Superior temporal gyrus (tissue), 1 donor: ENCODE data around the gene TP53.

ENCODE experiments used
- DNase-seq: peaks from one replicate; pipeline ENCODE4 v3.0.0-alpha.2; 2016; ENCODE audit errors: extremely low spot score

TP53 gene

GRCh38 chr17:7687072-7687907 lies at the start of gene TP53:
Gene TP53 (minus strand): TSS chr17:7687490. CDS start chr17:7676594, 10,896 bp downstream.
- peak; percentile 97 for DNase-seq

- DNase-seq, result no peak
Observed at GRCh38 chr17:7732981-7733539, 45.8 kb upstream of the TP53 start.

DNA sequence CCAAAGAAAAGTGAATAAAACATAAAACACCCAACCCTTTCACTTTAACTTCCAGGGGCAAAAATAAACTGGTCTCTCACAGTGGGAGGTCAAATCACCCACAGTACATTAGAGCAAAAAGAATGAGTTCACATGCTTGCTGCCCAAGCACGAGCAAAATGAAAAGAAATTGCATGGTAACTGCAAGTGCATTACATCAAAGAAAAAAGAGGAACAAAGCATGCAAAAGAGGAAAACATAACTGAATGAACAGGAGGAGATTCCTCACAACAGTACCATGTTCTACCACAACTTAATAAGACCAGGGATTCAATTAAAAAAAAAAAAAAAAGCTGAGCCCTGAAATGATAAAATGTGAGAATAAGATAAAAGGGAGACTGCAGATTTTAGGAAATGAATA lies 42.5 kb upstream of the TP53 start:
- no peak for DNase-seq

DNA sequence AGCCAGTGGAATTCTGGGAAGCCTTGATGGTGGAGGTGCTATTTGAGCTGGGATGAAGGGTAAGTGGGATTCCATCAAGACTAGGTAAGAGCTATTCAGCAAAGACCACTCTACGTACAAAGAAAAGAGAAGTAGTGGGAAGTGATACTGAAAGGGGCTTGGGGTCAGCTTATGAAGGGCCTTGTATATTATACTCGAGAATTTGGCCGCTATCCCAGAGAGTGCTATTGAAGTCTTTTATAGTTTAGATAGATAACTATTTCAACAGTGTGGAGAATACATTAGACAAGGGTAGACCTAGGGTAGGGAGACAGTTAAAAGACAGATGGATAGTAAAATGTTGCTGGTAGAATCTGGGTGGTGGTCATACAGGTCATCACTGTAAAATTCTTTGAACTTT lies 40.6 kb upstream of the TP53 start:
- no peak for DNase-seq

GRCh38 chr17:7721612-7722011 lies 34.3 kb upstream of the TP53 start:
- DNase-seq, result no peak

- DNase-seq, result no peak
Observed at GRCh38 chr17:7720125-7720524, 32.8 kb upstream of the TP53 start.

DNA sequence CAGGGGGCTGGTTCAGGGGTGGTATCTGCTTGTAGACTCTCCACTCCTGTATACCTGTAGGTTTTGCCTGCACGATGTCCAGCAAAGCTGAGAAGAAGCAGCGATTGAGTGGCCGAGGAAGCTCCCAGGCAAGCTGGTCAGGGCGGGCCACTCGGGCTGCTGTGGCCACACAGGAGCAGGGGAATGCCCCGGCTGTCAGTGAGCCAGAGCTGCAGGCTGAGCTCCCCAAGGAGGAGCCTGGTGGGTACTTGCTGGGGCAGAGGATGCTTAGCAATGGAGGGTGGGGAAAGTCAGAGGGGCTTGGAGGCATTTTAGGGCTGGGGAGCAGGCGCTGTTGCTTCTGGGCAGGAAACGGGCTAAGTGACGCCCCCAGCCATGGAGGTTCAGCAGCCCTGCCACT lies 32.4 kb upstream of the TP53 start:
- DNase-seq, result no peak

- peak; percentile 53 for DNase-seq
Observed at GRCh38 chr17:7717756-7718350, 30.6 kb upstream of the TP53 start.

DNA sequence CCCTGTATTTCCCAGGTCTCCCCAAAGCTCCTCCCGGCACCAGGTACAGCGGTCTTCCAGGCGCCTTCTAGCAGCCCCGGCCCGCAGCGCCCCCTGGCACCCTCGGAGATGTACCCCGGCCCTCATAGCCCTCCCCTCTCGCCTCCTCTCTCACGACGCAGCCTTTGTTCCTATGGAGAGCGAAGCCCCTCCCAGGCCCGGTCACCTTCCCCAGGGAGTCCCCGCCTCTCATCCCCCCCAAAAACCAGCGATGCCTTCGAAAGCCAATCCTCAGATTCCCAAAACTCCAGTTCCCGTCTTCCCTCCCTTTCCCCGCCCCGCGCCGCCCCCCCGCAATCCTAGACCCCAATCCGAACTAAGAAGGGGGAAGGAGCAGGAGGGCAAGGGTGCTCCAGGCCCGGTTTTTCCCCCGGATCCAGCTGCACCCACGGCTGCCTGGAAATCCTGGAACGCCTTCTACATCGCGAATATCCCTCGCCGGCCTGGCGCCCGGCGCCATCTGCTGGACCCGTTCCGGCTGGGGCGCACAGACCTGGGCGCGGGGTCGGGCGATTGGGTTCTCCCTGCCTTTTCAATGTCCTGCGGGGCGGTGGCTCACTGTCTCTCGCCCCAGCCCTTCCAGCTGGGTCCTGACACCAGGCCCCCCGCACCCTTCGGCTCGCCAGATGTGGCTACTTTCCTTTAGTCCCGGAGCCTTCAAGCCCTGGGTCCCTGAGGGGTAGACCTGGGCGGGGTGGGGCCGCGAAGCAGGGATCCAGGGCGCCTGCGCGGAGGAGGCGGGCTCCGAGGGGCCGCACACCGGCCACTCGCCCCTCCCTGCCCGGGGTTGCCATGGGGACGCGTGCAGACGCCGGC lies 29.8 kb upstream of the TP53 start, which contains the start of gene DNAH2:
TSS of gene DNAH2 (plus strand) at position 844 of the 855 bp plus-strand sequence. CDS start 1,991 bp downstream, outside the sequence.
- DNase-seq, result peak; percentile 77

DNA sequence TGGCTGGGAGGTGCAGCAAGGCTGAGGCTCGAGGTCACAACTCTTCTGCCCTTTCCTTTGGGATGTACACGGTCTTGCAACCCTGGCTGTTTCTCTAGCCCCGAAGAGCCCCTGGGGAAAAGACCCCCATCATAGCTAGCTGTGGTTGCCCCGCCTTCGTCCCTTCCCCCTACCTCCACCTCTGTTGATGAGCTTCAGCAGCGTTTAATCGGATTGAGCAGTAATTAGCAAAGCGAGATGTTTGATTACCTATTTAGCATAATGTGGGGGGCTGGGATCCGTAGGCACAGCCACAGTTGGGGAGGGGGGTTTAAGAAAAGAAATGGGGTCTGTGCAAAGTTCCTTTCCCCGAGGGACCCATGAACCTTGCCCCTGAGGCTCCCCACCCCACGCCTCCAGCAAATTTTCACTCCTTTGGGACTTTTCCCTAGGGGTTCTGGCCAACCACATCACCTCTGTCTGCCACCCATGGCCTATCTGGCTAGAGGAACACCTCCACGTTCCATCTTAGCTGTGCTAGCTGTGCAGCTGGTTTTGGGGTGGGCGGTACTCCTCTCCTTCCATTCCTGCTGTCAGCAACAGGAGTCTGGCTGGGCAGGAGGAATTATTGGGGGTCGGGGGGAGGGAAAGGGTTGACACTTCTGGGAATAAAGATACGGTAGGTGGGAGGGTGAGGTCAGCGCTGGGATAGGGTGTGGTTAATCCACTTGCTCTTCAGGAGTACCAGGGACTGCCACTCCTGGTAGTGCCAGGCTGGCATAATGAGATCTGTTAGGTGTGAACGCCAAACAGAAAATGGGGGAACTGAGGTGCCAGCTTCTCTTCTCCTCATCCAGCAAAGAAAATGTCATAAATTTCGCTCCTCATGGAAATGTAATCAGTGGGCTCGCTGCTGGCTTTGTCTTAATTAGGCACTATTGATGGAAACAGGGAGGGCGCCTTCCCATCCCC lies 28.9 kb upstream of the TP53 start:
- no peak for DNase-seq

DNA sequence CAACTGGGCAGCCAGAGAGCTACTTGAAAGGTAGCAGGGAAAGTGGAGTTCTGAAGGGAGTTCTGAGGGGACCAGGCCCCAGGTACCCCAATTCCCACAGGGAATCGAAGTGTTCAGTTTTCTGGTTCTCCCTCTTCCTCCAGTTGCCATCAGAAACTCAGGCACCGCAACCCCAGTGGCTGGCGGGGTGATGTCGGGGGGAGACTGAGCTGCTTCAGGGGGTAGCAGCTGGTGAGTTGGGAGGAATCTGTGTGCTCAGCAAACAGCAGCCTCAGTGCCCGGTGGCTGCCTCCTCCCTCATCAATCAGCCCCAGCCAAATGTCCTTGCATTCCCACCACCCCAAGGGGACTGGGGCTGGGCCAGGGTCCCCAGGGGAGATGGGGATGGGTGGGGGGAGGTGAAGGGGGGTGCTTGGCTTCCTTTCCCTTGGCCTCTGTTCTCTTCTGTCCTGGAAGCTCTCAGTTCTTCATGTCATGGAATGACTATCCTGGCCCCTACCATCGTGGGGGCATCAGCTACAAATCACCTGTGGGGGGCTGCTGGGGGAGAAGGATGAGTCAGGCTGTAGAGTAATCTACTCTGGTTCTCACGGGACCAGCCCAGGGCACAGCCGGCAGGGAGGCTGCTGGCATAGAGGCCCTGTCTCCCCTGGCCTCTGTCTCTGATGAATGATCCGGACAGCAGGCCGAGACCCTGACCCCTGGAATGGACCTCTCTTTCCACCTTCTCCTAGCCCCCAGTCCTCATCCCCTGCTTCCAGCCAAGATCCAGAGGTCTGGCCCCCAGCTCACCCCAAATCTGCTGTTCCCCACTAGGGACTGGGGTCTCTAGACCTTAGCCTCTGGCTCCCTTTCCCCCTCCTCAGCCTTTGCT lies 27.7 kb upstream of the TP53 start:
- DNase-seq, result no peak

DNA sequence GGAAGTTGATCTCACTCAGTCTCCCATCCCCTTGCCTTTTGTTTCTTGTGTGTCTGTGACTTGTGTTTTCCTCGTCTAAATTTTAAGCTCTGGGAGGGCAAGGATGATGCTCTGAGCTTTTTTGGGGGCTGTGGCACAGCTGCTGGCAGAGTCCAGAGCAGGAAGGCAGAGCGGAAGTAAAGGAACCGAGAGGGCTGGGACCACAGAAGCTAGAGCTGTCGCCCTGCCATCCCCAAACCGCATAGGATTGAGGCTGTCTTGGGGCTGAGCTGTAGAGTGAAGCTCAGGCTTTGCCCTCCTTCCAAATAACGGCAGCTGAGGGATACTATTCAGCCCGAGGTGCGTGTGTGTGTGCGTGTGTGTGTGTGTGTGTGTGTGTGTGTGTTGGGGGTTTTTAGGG lies 26.5 kb upstream of the TP53 start:
- no peak for DNase-seq

GRCh38 chr17:7712111-7712771 lies 25.0 kb upstream of the TP53 start:
- no peak for DNase-seq

DNA sequence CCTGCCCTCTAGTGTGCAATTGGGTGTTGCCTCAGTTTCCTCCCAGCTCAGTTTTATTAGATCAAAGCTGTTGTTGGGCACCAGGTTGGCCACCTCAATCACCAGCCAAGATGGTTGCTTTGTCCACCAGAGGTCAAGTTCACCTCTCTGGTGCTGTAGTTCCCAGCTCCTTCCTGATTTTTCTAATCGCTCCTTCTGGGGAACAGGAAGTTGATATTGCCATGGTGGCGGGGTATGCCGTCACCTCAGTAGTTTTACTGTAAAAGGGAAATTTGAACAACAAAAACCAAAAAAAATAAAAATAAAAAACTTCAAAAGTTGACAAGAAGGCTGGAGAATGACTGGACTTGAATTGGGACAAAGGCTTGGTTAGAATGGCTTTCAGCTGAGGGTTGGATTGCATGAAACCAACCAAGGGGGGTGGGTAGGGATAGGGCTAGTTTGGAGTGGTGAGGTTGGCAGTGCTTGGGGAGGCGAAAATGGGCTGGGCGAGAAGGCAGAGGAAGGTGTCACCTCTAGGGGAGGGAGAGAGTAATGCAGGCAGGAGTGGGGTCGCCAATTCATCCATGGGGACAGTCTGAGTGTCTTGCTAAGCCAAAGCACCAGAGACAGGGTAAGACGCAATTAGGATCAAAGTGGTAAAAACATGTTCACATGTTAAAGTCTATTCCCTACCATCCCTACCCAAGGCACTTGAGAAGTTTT lies 23.9 kb upstream of the TP53 start:
- no peak for DNase-seq

DNA sequence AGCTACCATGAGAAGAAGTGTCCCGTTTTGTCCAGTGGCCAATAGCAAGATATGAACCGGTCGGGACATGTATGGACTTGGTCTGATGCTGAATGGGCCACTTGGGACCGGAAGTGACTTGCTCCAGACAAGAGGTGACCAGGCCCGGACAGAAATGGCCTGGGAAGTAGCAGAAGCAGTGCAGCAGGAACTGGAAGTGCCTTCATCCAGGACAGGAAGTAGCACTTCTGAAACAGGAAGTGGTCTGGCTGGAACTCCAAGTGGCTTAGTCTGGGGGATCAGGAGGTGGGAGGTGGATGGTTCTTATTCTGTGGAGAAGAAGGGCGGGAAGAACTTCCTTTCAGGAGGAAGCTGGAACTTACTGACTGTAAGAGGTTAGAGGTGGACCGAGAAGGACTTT lies 23.0 kb upstream of the TP53 start:
- no peak for DNase-seq

DNA sequence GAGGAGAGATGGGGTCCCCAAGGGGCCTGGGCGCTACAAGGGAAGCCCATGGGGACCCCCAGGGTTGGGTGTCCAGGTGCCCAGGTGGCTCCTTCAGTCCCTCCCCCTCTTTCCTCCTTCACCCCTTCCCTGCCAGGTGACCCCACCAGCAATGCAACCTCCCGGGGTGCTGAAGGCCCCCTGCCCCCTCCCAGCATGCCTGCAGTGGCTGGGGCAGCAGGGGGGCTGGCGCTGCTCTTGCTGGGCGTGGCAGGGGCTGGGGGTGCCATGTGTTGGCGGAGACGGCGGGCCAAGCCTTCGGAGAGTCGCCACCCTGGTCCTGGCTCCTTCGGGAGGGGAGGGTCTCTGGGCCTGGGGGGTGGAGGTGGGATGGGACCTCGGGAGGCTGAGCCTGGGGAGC lies 21.7 kb upstream of the TP53 start:
- no peak for DNase-seq

- DNase-seq, result no peak
Observed at GRCh38 chr17:7707858-7708750, 20.8 kb upstream of the TP53 start.

GRCh38 chr17:7707446-7707845 lies 20.2 kb upstream of the TP53 start:
- no peak for DNase-seq
